Measurements from ENCODE around the gene CNKSR3. TPM values are rescaled to one million over a fixed set of nuclear protein-coding genes. Genes with fewer than 3 reads are reported as not detected.

Gene CNKSR3
- total RNA-seq, 1 donor from 2014 or later, result 10.3 TPM

GRCh38 chr6:154341336-154341735, 169.1 kb downstream of the CNKSR3 start:
- TF ChIP-seq, protein P1, sequence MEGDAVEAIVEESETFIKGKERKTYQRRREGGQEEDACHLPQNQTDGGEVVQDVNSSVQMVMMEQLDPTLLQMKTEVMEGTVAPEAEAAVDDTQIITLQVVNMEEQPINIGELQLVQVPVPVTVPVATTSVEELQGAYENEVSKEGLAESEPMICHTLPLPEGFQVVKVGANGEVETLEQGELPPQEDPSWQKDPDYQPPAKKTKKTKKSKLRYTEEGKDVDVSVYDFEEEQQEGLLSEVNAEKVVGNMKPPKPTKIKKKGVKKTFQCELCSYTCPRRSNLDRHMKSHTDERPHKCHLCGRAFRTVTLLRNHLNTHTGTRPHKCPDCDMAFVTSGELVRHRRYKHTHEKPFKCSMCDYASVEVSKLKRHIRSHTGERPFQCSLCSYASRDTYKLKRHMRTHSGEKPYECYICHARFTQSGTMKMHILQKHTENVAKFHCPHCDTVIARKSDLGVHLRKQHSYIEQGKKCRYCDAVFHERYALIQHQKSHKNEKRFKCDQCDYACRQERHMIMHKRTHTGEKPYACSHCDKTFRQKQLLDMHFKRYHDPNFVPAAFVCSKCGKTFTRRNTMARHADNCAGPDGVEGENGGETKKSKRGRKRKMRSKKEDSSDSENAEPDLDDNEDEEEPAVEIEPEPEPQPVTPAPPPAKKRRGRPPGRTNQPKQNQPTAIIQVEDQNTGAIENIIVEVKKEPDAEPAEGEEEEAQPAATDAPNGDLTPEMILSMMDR (conservative IDR thresholded peaks at IDR 0.05; ENCODE audit: low read depth, low read length), result no peak
- no peak for DNase-seq (ENCODE audit: low read depth)
- no peak overlapping the region for H3K4me3 ChIP-seq (ENCODE audit: low read depth, low read length)

Other genes with a start within 250 kb of the CNKSR3 start
- gene IPCEF1, start 153.9 kb downstream of the CNKSR3 start, total RNA-seq, result 0.36 and 0.63 TPM in 2 replicates
- gene SCAF8, start 222.7 kb upstream of the CNKSR3 start, total RNA-seq, result 15.2 and 19.0 TPM in 2 replicates